ENCODE measurements around the gene CASZ1. TPM values are rescaled to one million over a fixed set of nuclear protein-coding genes. Genes with fewer than 3 reads are reported as not detected.
A peak's percentile ranks its signal among the peaks of the same experiment; 100 is the strongest.

CASZ1 gene
- total and polyA plus RNA-seq, 10 donors, result 0.73 to 14.5 (median 9.1) TPM

DNA sequence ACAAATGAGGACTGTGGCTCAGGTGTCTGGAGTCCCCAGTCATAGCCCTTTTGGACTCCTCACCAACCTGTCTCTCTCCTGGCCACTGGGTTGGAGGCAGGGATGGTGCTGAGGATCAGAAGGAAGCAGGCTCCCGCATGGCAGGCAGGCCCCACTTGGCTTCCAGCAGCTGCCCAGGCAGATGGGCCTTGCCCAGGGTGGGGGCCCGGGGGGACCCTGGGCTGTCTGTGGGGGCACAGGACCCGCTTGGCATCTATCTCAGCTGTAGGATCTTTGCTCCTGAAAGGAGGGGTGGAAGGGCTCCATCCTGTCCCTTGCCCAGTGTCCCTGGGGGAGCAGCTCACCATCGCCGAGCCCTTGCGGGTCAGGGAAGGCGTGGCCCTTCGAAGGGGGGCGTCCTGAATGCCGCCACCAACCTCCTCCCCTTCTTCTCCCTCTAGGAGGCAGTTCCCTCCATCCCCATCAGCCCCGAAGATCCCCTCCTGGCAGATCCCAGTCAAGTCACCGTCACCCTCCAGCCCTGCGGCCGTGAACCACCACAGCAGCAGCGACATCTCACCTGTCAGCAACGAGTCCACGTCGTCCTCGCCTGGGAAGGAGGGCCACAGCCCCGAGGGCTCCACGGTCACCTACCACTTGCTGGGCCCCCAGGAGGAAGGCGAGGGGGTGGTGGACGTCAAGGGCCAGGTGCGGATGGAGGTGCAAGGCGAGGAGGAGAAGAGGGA lies 167.2 kb downstream of the CASZ1 start:
- H3K27me3 ChIP-seq (replicated peaks in 1 of 7), result no peaks in the 10 kb centered on the region
- H3K4me3 ChIP-seq, result no peak overlapping the region
- 89 to 94% (median 93%) methylated on average over 14 to 25 of the region's 25 CpGs for WGBS, 5 donors
- no peak for TF ChIP-seq POLR2AphosphoS5 (IDR thresholded peaks at IDR 0.05)
- no peak for TF ChIP-seq POLR2A (IDR thresholded peaks at IDR 0.05)
- TF ChIP-seq, protein P1, sequence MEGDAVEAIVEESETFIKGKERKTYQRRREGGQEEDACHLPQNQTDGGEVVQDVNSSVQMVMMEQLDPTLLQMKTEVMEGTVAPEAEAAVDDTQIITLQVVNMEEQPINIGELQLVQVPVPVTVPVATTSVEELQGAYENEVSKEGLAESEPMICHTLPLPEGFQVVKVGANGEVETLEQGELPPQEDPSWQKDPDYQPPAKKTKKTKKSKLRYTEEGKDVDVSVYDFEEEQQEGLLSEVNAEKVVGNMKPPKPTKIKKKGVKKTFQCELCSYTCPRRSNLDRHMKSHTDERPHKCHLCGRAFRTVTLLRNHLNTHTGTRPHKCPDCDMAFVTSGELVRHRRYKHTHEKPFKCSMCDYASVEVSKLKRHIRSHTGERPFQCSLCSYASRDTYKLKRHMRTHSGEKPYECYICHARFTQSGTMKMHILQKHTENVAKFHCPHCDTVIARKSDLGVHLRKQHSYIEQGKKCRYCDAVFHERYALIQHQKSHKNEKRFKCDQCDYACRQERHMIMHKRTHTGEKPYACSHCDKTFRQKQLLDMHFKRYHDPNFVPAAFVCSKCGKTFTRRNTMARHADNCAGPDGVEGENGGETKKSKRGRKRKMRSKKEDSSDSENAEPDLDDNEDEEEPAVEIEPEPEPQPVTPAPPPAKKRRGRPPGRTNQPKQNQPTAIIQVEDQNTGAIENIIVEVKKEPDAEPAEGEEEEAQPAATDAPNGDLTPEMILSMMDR (IDR thresholded peaks at IDR 0.05 in 8 of 11, conservative IDR thresholded peaks at IDR 0.05 in 3 of 11), result no peak
- H3K9me3 ChIP-seq, result no peaks in the 10 kb centered on the region
- DNase-seq, result peak; percentile 61
- peaks cover 0 to 95% (median 47%) of the 10 kb centered on the region in 6 donors for H3K36me3 ChIP-seq
- peaks cover 0 to 5% (median 0%) of the 10 kb centered on the region in 6 donors for H3K4me1 ChIP-seq
- H3K27ac ChIP-seq, result no peak overlapping the region
- intact Hi-C loops (cut with DNase I; ENCODE audit: low total_unique reads), result no loop called here

DNA sequence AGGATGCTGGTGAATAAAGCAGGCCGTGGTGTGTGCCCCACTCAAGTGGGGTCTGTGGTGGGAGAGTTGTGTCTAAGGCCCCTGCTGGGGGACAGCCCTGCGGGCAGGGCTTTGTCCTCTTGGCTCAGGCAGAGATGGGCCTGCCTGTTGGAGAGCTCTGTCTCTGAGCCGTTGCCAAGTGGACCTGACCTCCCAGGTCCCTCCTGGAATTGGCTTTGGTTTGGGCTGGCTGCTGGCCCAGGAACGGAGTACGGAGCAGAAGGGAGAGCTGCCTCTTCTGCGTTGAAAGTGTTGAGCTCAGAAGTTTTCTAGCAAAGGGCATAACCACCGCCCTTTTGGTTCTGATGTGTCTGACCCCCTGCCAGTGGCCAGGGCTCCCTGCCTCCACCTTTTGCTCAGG lies 167.8 kb downstream of the CASZ1 start:
- Histone ChIP-seq H3K36me3 (peaks cover 0 to 100% (median 51%) of the 10 kb centered on the region in 6 donors), H3K4me3 (no peak overlapping the region), H3K9me3 (no peaks in the 10 kb centered on the region), H3K27ac (no peak overlapping the region), H3K27me3 (replicated peaks in 1 of 7) (no peaks in the 10 kb centered on the region), H3K4me1 (peaks cover 0 to 5% (median 0%) of the 10 kb centered on the region in 6 donors)
- intact Hi-C loops (cut with DNase I; ENCODE audit: low total_unique reads), result no loop called here
- DNase-seq, result no peak
- 86 to 94% (median 89%) methylated on average over 6 to 7 of the region's 7 CpGs for WGBS, 5 donors
- TF ChIP-seq POLR2A (IDR thresholded peaks at IDR 0.05) (no peak), POLR2AphosphoS5 (IDR thresholded peaks at IDR 0.05) (no peak)
- TF ChIP-seq, protein P1 (IDR thresholded peaks at IDR 0.05 in 8 of 11, conservative IDR thresholded peaks at IDR 0.05 in 3 of 11), result no peak

DNA sequence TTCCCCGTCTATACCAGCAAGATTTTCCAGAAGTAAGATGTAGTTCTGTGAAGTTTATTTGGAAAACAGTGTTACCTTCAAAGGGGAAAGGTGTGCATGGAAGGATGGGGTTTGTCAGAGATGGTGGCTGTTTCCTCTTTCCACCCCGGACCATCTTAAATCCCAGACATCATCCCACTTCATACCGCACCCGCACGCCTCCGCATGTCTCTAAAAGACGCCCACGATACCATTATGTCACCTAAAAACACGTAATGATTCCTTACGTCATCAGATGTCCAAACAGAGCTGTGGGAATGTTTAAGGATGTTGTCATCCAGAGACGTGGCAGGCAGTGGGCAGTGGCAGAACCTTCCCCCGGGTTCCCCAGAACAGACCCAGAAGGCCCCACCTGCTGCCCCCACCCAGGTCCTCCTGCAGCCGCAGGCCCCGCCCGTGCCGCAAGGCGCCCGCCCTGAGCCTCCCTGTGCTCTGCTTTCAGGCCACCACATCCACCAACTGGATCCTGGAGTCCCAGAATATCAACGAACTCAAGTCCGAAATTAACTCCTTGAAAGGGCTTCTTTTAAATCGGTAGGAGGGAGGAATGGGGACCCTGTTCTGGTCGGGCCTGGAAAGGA lies 169.5 kb downstream of the CASZ1 start:
- Histone ChIP-seq H3K4me1 (peaks cover 0 to 5% (median 0%) of the 10 kb centered on the region in 6 donors), H3K27me3 (replicated peaks in 1 of 7) (no peaks in the 10 kb centered on the region), H3K27ac (no peak overlapping the region), H3K4me3 (no peak overlapping the region), H3K36me3 (peaks cover 0 to 100% (median 58%) of the 10 kb centered on the region in 6 donors), H3K9me3 (no peaks in the 10 kb centered on the region)
- intact Hi-C loops (cut with DNase I; ENCODE audit: low total_unique reads), result no loop called here
- DNase-seq, result peak; percentile 56
- WGBS, 5 donors, result 90 to 95% (median 91%) methylated on average over 20 to 22 of the region's 22 CpGs
- TF ChIP-seq POLR2AphosphoS5 (IDR thresholded peaks at IDR 0.05) (no peak), POLR2A (IDR thresholded peaks at IDR 0.05) (no peak)
- TF ChIP-seq, protein P1 (IDR thresholded peaks at IDR 0.05 in 8 of 11, conservative IDR thresholded peaks at IDR 0.05 in 3 of 11), result no peak

DNA sequence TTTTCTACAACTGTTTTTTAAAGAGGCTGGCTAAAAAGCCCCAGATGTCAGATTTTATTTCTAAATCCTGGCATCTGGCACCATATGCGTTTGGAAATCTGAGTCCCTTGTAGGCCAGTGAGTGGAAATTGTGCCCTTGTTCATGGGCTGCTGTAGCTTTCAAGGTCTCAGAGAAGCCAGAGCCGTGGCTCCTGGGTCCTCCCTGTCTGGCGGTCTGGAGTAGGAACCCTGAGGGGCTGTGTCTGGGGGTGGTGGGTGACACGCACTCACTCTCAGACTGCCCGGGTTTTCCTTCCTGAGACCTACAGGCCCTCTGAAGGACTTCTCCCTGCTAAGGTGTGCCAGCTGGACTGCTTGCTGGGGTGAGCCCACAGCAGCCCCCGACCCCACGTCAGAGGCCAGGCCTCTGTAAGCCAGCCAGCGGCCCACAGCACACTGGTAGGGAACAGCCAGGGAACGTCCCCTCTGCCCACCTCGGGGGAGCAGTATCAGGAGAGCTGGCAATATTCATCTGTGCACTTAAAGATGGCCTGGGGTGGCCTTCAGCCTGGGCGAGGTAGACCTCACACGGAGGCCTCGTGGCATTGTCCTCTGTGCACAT lies 170.2 kb downstream of the CASZ1 start:
- Histone ChIP-seq H3K27me3 (replicated peaks in 1 of 7) (no peaks in the 10 kb centered on the region), H3K4me1 (peaks cover 0 to 4% (median 0%) of the 10 kb centered on the region in 6 donors), H3K9me3 (no peaks in the 10 kb centered on the region), H3K36me3 (peaks cover 0 to 100% (median 58%) of the 10 kb centered on the region in 6 donors), H3K27ac (no peak overlapping the region), H3K4me3 (no peak overlapping the region)
- TF ChIP-seq POLR2AphosphoS5 (IDR thresholded peaks at IDR 0.05), result no peak
- TF ChIP-seq, protein P1 (IDR thresholded peaks at IDR 0.05 in 8 of 11, conservative IDR thresholded peaks at IDR 0.05 in 3 of 11), result no peak
- no peak for TF ChIP-seq POLR2A (IDR thresholded peaks at IDR 0.05)
- peak; percentile 46 for DNase-seq
- 86 to 94% (median 89%) methylated on average over 12 to 13 of the region's 13 CpGs for WGBS, 5 donors
- intact Hi-C loops (cut with DNase I; ENCODE audit: low total_unique reads), result no loop called here

All from spleen (tissue), 11 donors.